ENCODE data around the gene ITGAV. TPM values are rescaled to one million over a fixed set of nuclear protein-coding genes. Genes with fewer than 3 reads are reported as not detected.

The ITGAV gene
- 6.9 and 8.1 TPM in 2 replicates for total RNA-seq

DNA sequence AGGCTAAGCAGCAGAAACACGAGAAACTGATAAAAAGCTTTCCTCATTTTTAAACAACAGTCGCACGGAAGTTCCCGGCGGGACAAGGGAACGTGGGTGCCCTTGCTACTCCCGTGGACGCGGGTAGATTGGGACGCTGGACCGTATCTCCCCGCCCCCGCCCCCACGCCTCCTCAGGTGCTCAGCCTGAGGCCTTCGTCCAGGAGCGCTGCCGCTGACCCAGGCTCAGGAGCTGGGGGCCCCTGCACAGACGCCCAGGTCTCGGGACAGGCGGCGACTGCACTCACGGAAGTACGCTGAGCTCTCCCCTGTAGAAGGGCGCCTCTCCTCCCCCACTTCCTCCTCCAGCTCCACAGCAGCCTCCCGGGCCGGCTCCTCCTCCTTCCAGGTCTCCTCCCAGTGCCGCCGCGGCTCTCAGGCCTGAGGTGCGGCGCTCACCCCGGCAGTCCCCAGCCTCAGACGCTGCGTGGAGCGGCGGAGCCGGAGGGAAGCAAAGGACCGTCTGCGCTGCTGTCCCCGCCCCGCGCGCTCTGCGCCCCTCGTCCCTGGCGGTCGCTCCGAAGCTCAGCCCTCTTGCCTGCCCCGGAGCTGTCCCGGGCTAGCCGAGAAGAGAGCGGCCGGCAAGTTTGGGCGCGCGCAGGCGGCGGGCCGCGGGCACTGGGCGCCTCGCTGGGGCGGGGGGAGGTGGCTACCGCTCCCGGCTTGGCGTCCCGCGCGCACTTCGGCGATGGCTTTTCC is at the start of gene ITGAV:
Gene ITGAV (plus strand): TSS at position 445 of the 738 bp plus-strand sequence. CDS start 283 bp downstream, at position 728.
- Mint-ChIP-seq H3K4me3 (peak within 1 kb of the TSS; percentile 85), H3K27ac (peak within 1 kb of the TSS; percentile 80)
- intact Hi-C loops (cut with micrococcal nuclease): loop anchor here (1.0 to 5.0 kb wide), 4 partner anchors 15 to 103 kb away; partner anchors contain the start of gene ZC3H15

DNA sequence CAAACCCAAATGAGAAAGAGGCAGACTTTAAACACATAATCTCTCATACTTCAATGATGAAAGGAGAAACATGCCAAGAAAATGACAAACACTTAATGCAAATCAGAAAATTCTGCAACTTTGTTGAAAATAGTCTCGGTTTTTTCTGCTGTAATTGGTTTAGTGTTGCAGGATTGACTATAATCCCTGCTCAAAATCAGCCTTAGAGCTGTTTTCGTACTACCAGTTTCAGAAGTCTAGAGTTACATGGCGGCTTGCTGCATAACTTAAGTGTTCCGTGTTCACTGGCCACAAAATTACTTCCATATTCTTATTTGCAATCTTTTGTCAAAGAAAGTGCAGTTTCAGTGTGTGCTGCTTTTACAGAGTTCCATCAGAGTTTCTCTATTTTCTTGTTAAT is 48.9 kb upstream of the ITGAV start:
- H3K4me3 Mint-ChIP-seq: no peak overlapping the region
- no peaks in the 10 kb centered on the region for H3K4me1 Mint-ChIP-seq
- H3K9me3 Mint-ChIP-seq: no peaks in the 10 kb centered on the region
- intact Hi-C loops (cut with micrococcal nuclease): no loop called here
- DNase-seq: no peak
- no peaks in the 10 kb centered on the region for H3K36me3 Mint-ChIP-seq (ENCODE audit: low read depth)
- H3K27ac Mint-ChIP-seq: no peak overlapping the region
- H3K27me3 Mint-ChIP-seq: peaks cover 16% of the 10 kb centered on the region

More for the DNA sequence above, at the start of gene ITGAV:
- H3K4me1 Mint-ChIP-seq: peaks cover 19% of the 10 kb centered on the region
- H3K27me3 Mint-ChIP-seq: peaks cover 9% of the 10 kb centered on the region
- no peaks in the 10 kb centered on the region for H3K36me3 Mint-ChIP-seq (ENCODE audit: low read depth)
- DNase-seq: peak; percentile 95
- no peaks in the 10 kb centered on the region for H3K9me3 Mint-ChIP-seq

- Mint-ChIP-seq H3K4me1 (no peaks in the 10 kb centered on the region), H3K27me3 (peaks cover 16% of the 10 kb centered on the region), H3K4me3 (no peak overlapping the region), H3K27ac (no peak overlapping the region), H3K36me3 (ENCODE audit: low read depth) (no peaks in the 10 kb centered on the region), H3K9me3 (no peaks in the 10 kb centered on the region)
- intact Hi-C loops (cut with micrococcal nuclease): no loop called here
- DNase-seq: no peak
These were observed 47.9 kb upstream of the ITGAV start for GRCh38 chr2:186542002-186542401.

GRCh38 chr2:186543561-186544131 is 46.2 kb upstream of the ITGAV start:
- Mint-ChIP-seq H3K27ac (no peak overlapping the region), H3K4me3 (no peak overlapping the region), H3K9me3 (no peaks in the 10 kb centered on the region), H3K36me3 (ENCODE audit: low read depth) (no peaks in the 10 kb centered on the region), H3K4me1 (no peaks in the 10 kb centered on the region), H3K27me3 (peaks cover 12% of the 10 kb centered on the region)
- no peak for DNase-seq
- intact Hi-C loops (cut with micrococcal nuclease): no loop called here

DNA sequence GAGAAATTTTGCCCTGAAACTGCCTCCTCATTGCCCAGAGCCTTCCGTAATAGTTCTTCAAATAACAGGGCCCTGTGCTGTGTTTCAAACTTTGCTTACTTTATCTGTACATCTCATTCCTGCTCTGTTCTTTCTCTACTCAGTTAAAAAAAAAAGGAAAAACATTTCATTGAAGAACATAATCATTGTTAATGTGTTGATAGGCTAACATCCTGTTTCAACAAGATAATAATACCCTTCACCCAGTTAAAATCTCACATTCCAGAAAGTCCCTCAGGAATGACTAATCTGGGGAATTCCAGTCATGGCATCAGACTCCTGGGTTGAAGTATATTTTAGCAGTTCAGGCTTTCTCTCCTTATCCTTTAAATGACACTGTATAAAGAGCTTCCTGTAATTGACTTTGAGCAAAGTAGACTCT is 45.6 kb upstream of the ITGAV start:
- H3K27me3 Mint-ChIP-seq: peaks cover 11% of the 10 kb centered on the region
- H3K9me3 Mint-ChIP-seq: no peaks in the 10 kb centered on the region
- intact Hi-C loops (cut with micrococcal nuclease): no loop called here
- H3K36me3 Mint-ChIP-seq (ENCODE audit: low read depth): no peaks in the 10 kb centered on the region
- no peak for DNase-seq
- no peak overlapping the region for H3K4me3 Mint-ChIP-seq
- no peaks in the 10 kb centered on the region for H3K4me1 Mint-ChIP-seq
- no peak overlapping the region for H3K27ac Mint-ChIP-seq

DNA sequence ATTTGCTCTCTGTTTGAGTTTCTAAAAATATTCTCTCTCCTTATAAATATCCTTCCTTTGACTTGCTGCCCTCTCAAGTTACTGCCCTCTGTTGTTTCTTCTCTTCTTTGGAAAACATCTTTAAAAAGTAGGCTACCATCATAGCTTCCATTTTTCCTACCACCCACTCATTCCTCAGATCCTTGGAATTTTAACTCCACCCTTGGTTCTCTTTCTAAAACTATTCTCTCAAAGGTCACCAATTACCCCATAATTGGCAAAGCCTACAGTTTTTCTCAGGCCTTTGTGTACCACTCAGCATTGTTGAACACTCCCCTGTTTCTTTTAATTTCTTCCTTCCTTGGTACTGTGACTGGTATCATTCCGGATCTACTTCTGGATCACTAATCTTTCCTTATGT is 43.0 kb upstream of the ITGAV start:
- Mint-ChIP-seq H3K4me3 (no peak overlapping the region), H3K27me3 (peaks cover 6% of the 10 kb centered on the region), H3K4me1 (no peaks in the 10 kb centered on the region), H3K27ac (no peak overlapping the region), H3K36me3 (ENCODE audit: low read depth) (no peaks in the 10 kb centered on the region), H3K9me3 (no peaks in the 10 kb centered on the region)
- no peak for DNase-seq
- intact Hi-C loops (cut with micrococcal nuclease): no loop called here

- peaks cover 4% of the 10 kb centered on the region for H3K27me3 Mint-ChIP-seq
- H3K27ac Mint-ChIP-seq: no peak overlapping the region
- H3K9me3 Mint-ChIP-seq: no peaks in the 10 kb centered on the region
- no peak overlapping the region for H3K4me3 Mint-ChIP-seq
- H3K36me3 Mint-ChIP-seq (ENCODE audit: low read depth): no peaks in the 10 kb centered on the region
- H3K4me1 Mint-ChIP-seq: no peaks in the 10 kb centered on the region
- intact Hi-C loops (cut with micrococcal nuclease): no loop called here
- DNase-seq: no peak
These were observed 38.4 kb upstream of the ITGAV start for GRCh38 chr2:186551323-186552050.

DNA sequence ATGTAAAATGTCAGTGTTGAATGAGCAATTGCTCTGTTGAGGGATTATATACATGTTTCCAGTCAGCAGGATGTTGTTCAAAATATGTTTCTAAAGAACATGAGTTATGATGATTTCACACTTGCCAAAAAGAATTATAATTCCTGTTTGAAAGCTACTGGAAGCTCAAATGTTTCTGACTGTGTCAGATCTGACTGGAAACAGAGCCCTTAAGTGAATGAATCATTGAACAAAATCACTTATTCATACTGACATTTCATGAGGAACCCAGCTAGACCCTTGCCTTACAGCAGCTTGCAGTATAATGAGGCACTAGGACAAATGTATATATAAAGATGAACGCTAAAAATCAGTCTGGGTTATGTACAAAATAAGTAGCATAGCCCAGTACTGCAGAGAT is 35.4 kb upstream of the ITGAV start:
- no peak overlapping the region for H3K4me3 Mint-ChIP-seq
- no peaks in the 10 kb centered on the region for H3K9me3 Mint-ChIP-seq
- H3K36me3 Mint-ChIP-seq (ENCODE audit: low read depth): no peaks in the 10 kb centered on the region
- peaks cover 7% of the 10 kb centered on the region for H3K27me3 Mint-ChIP-seq
- H3K27ac Mint-ChIP-seq: no peak overlapping the region
- intact Hi-C loops (cut with micrococcal nuclease): no loop called here
- no peaks in the 10 kb centered on the region for H3K4me1 Mint-ChIP-seq
- no peak for DNase-seq

DNA sequence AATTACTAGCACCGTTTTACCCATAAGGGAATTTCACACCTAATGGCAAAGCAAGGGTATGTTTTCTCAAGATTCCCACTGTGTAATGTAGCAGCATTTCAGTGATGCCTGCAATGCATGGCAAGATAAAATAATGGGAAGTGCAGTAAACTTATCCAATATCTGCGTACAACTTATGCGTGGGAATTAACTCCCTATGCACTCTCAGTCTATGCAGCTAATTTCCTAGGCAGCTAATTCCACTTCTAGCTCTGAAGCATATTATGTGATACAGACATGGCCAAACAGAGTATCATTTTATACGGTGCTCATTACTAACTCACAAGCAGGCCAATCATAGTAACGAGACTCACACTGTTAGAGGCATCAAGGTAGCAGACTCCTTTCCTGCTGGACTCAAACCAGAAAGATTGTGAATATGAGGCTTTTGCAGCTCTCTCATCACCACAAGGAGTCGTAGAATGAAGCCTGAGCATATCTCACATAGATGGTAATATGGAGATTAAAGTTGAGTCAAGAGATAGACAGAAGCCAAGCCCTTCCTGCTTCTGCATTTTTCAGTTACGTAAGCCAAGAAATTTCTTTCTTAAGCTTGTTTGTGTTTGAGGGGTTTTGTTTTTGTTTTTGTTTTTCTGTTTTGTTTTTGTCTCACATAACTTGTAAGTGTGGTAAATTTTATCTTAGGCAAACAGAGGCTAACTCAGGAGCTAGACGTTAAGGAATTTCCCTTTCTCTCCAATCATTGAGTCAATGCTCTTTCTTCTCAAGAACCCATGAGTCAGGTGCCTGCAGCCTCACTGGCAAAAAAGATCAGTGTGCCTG is 34.8 kb upstream of the ITGAV start:
- Mint-ChIP-seq H3K9me3 (no peaks in the 10 kb centered on the region), H3K27me3 (peaks cover 7% of the 10 kb centered on the region), H3K4me3 (no peak overlapping the region), H3K36me3 (ENCODE audit: low read depth) (no peaks in the 10 kb centered on the region), H3K4me1 (no peaks in the 10 kb centered on the region), H3K27ac (no peak overlapping the region)
- intact Hi-C loops (cut with micrococcal nuclease): no loop called here
- DNase-seq: no peak

DNA sequence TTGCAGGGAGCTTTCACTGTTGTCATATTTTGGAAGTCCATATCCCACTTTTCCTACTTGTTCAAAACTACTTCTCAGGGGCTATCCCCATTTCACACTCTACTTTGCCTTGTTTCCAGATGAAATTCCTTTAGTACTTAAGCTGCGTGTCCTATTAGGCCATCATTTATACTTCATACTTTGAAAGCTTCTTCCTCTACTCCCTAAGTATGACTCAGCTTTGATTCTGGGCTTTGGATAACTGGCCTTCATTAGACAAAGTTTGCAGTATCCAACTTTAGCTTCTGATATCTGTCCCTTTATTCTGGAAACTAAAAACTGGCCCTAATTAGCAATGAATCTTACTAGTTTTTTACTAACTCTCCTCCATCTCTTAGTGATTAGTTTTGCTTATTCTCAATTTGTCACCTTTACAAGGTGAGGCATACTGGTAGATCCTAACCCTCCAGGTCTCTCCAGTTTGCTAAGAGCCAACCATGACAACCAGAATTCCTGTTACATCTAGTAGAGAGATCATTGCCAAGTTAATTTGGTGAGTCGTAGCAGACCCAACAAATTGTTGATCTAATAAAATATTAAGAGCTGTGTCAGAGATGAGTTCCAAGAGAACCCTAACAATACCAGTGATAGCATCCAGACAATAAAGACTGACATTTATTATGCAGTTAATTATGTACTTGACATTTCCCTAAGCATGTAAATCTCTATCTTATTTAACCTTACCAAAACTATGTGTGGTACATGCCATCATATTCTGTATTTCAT is 31.2 kb upstream of the ITGAV start:
- no peak overlapping the region for H3K4me3 Mint-ChIP-seq
- no peak overlapping the region for H3K27ac Mint-ChIP-seq
- no peaks in the 10 kb centered on the region for H3K36me3 Mint-ChIP-seq (ENCODE audit: low read depth)
- H3K4me1 Mint-ChIP-seq: no peaks in the 10 kb centered on the region
- intact Hi-C loops (cut with micrococcal nuclease): no loop called here
- no peak for DNase-seq
- peaks cover 9% of the 10 kb centered on the region for H3K27me3 Mint-ChIP-seq
- H3K9me3 Mint-ChIP-seq: no peaks in the 10 kb centered on the region

DNA sequence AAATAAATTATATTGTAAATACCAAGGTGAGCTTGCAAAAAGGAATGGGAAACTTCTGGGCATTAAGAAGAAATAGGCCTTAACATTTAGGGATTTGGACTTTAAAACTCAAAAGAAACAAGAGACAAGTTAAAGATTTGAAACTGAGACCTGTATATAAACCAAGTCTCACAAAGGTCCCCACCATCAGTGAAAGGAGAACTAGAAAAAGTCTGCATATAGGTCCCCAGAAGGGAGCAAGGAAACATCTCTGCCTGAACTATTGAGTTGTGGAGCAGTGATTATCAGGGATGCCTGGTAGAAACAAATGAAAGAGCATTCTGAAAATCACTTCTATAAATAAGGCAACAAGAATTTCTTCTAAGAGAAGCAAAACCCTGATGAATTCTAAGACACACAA is 30.5 kb upstream of the ITGAV start:
- no peak for DNase-seq
- no peak overlapping the region for H3K4me3 Mint-ChIP-seq
- no peaks in the 10 kb centered on the region for H3K9me3 Mint-ChIP-seq
- H3K4me1 Mint-ChIP-seq: no peaks in the 10 kb centered on the region
- no peak overlapping the region for H3K27ac Mint-ChIP-seq
- H3K36me3 Mint-ChIP-seq (ENCODE audit: low read depth): no peaks in the 10 kb centered on the region
- peaks cover 13% of the 10 kb centered on the region for H3K27me3 Mint-ChIP-seq
- intact Hi-C loops (cut with micrococcal nuclease): no loop called here

- H3K27me3 Mint-ChIP-seq: peaks cover 16% of the 10 kb centered on the region
- no peak for DNase-seq
- H3K4me3 Mint-ChIP-seq: no peak overlapping the region
- H3K9me3 Mint-ChIP-seq: no peaks in the 10 kb centered on the region
- no peaks in the 10 kb centered on the region for H3K36me3 Mint-ChIP-seq (ENCODE audit: low read depth)
- H3K27ac Mint-ChIP-seq: no peak overlapping the region
- intact Hi-C loops (cut with micrococcal nuclease): no loop called here
- no peaks in the 10 kb centered on the region for H3K4me1 Mint-ChIP-seq
These were observed 30.0 kb upstream of the ITGAV start for GRCh38 chr2:186559848-186560247.

DNA sequence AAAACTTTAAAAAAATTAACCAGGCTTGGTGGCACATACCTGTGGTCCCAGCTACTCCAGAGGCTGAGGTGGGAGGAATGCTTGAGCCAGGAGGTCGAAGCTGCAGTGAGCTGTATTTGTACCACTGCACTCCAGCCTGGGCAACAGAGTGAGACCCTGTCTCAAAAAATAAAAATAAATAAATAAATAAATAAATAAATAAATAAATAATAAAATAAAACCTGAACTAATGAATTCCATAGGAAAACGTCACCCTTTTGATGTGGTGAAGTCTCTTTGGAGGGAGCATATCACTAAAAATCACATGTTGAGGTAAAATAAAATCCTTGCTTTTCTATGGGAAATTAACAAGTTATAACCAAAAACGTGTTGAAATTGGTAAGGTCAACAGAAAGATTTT is 29.6 kb upstream of the ITGAV start:
- H3K27ac Mint-ChIP-seq: no peak overlapping the region
- no peaks in the 10 kb centered on the region for H3K4me1 Mint-ChIP-seq
- no peaks in the 10 kb centered on the region for H3K9me3 Mint-ChIP-seq
- H3K27me3 Mint-ChIP-seq: peaks cover 20% of the 10 kb centered on the region
- no peaks in the 10 kb centered on the region for H3K36me3 Mint-ChIP-seq (ENCODE audit: low read depth)
- no peak overlapping the region for H3K4me3 Mint-ChIP-seq
- DNase-seq: no peak
- intact Hi-C loops (cut with micrococcal nuclease): no loop called here
